Nucleus accumbens (tissue), 56 donors: ENCODE measurements around the gene GSTA3.
A peak's percentile ranks its signal among the peaks of the same experiment; 100 is the strongest.
"Not testable (repeated sequence)": the region's sequence is repeated elsewhere in the genome, so short reads cannot be mapped to it uniquely, and the experiment has no call there.

Source experiments
- DNase-seq, 56 donors: peaks; one replicate each; lab custom pipeline; 2025; lab: John Stamatoyannopoulos, UW

The GSTA3 gene

GRCh38 chr6:52909531-52909930 is at the start of gene GSTA3:
TSS of gene GSTA3 (minus strand) at chr6:52909698. CDS start at chr6:52905834, 3,864 bp downstream.
- no peak for DNase-seq

- no peak for DNase-seq
Measured at GRCh38 chr6:52958546-52959255, 49.2 kb upstream of the GSTA3 start.

DNA sequence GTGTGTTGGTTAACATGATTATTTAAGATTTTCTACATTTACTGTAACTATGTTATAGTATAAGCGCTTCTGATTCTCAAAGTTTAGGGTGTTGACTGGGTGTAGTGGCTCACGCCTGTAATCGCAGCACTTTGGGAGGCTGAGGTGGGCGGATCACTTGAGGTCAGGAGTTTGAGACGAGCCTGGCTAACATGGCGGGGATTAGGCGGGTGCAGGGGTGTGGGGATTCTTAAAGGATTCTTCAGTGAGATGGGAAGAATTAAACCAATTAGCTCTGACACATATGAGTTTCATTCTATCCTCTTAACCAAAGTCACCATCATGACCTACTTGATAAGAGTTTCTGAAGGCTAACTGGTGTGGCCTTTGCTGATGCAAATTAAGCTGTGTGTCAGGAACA is 46.4 kb upstream of the GSTA3 start:
- no peak for DNase-seq

DNA sequence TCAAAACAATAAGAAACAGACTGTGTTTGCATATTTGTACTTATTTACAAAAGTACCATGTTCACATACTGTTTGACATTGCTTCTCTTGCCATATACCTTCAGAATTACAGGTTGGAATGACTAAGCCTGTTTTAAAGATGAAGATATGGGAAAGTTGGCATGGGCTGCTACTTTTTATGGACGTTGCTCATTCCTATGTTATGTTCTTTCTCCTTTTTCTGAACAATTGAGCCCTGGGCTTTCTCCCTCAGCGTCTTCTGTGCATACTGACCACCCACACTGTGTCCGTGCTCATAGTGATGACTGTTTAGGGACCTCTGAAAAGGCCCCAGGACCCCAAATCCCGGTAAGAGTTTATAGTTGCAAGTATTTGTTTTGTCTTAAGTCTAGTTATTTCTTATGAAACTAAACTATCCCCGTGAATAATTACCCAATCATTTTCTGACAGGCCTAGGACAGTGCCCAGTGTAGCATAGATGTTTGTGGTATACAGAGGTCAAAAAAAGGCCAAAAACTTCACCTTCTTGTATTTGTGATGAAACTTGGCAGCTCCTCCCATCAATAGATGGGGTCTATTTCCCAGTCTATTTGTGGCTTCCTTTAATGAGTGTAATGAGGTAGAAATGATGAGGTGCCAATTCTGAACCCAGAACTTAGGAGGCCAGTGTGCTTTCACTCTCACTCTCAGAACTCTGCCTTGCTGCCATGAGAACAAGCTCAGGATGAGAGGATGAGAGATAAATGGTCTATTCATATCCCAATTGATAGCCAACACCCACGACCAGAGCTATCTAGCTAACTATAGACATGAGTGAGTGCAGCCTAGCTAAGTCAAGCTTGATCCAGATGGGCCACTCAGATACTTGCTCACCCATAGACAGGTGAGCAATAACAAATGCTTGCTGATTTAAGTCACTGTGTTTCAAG is 44.7 kb upstream of the GSTA3 start:
- DNase-seq = no peak

DNA sequence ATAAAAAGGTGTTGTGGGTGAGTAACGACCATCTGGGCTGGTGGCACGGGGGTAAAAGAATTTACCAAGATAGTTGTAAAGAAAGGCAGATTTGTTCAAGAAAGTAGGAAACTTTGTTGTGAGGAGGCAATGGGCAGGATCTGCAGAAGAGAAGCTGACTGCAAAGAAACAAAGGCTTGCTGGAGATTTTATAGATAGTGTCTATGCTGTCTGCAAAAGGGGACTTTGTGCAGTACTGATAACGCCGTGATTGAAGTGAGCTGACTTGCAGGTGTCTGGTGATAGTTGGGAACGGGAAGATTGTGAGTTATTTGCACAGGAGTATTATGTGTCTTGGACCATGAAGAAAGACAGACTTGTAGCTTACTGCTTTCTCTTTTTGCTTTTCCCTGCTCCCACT is 36.8 kb upstream of the GSTA3 start:
- DNase-seq = no peak

- not testable (repeated sequence) for DNase-seq
Measured at GRCh38 chr6:52942821-52943220, 33.3 kb upstream of the GSTA3 start.

DNA sequence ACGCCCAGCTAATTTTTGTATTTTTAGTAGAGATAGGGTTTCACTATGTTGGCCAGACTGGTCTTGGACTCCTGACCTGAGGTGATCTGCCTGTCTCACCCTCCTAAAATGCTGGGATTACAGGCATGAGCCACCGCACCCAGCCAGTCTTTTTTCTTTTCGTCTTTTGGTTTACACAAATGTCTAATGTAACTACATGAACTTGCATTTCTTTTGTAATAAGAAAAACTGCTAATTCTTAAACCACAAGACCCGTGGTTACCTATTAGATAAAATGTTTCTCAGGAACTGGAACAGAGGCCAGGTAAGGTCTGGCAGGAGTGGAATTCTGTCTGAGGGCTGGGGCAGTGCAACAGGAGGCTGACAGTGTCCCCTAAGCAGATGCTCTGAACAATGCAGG is 32.7 kb upstream of the GSTA3 start:
- DNase-seq = no peak

- no peak for DNase-seq
Measured at GRCh38 chr6:52937908-52938307, 28.4 kb upstream of the GSTA3 start.

DNA sequence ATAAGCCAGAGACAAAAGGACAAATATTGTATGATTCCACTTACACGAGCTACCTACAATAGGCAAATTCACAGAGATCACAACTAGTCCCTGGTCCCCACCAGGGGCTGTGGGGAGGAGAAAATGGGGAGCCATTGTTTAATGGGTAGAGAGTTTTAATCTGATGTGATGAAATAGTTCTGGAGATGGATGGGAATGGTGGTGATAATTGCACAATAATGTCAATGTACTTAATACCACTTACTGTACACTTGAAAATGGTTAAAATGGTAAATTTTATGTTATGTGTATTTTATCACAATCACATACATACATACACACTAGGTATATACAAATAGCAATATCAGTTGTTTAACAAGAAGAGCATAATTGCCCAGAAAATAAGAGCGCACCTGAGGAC is 24.3 kb upstream of the GSTA3 start:
- no peak for DNase-seq

GRCh38 chr6:52931351-52931750 is 21.9 kb upstream of the GSTA3 start:
- DNase-seq = no peak

DNA sequence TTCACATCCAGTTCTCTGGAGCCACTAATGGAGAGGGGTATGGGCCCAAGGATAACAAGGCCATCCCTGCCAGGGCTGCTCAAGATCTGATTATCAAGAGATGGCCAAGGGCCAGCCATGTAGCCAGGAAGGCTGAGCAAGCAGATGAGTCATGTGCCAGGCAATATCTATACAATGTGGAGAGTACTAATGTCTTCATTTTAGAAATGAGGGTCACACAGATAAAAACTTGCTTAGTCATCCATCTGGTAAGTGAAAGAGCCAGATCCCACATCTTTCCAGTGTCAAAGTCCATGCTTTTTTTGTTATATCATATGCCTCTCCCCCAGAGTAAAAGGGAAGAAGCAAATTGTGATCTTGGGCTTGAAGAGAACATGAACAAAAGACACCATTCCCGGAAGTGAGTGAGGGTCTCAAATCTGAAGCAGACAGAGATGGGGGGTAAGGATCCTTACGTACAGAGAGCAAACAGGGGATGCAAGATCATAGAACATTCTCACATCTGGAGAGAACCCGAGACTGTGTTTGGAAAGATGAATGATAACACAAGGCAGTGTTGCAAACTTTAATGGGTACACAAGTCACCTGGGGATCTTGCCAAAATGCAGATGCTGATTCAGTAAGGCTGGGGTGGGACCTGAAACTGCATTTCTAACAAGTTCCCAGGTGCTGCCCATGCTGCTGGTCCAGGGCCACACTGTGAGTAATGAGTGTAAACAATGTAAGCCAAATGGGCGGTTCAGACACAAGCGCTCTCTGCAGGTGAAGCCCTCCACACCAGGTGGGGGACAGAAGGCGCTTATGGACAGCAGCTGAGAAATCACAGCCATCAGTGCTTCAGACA is 20.0 kb upstream of the GSTA3 start:
- DNase-seq = peak in 1 of 56 donors; percentile 4

DNA sequence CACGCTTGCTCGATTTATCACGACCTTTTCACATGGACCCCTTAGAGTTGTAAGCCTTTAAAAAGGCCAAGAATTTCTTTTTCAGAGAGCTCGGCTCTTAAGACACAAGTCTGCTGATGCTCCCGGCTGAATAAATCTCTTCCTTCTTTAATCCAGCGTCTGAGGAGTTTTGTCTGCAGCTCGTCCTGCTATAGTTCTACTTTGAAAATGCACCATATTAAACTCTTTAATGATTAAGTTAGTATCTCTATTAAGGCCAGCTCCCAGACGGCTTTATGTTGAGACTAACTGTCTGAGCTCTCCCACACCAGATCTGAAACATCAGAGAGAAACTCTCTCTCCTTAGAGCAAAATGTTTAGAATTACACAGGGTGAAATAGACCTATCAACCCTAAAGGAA is 18.0 kb upstream of the GSTA3 start:
- DNase-seq = no peak

DNA sequence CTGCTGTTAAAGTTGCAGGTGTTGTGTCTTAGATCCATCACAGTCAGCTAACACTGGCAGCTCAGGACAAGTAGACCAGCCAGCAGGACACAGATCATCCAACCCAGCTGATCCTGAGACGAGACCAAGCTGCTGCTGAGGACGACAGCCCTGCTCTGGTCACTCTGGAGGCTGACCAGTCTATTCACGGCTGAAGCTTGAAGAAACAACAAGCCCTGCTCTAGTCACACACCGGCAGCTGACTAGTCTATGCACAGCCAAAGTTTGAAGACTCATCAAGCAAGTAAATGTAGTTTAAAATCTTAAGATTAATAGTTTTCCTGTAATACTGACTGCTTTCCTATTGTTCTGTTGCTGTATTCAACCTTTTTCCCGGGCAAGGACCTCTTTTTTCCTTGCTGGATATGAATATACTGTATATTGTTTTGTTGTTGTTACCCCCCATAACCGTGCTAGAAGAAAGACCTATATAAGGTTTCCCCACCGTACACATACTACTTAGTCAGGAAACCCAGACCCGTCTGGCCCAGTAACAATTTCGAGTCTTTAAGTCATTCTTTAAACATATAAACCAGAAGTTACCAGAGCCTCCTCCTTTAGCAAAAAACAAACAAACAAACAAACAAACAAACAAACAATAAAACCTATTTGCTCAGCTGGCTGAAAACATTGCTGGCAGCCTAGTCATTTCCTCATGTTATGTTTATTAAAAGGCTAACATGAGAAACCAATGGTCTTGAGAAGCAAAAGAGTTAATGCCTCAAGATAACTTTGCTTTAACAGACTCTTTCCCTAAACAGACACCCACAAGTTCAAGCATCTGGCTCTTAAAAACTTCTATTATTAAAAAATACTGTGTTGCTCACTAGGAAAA is 16.7 kb upstream of the GSTA3 start:
- DNase-seq = no peak

- DNase-seq = no peak
Measured at GRCh38 chr6:52925042-52925441, 15.5 kb upstream of the GSTA3 start.

- DNase-seq = not testable (repeated sequence)
Measured at GRCh38 chr6:52923689-52924088, 14.2 kb upstream of the GSTA3 start.

DNA sequence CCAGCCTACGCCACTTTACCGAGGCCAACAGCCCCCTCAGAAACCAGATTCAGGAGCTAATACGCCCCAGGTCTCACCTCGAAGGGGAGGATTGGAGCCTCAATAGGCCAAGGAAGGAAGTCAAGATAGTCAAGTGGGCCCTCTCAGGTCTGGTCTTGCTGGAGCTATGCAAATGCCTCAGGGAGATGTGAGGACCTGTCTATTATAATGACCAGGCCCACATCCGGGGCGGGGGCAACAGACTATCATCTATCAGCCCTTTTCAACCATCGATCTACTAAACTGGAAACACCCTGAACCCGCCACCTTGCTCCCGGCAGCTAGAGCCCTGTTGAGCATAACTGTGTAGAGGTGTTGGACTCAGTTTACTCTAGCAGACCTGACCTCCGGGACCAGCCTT is 12.7 kb upstream of the GSTA3 start:
- DNase-seq = no peak

DNA sequence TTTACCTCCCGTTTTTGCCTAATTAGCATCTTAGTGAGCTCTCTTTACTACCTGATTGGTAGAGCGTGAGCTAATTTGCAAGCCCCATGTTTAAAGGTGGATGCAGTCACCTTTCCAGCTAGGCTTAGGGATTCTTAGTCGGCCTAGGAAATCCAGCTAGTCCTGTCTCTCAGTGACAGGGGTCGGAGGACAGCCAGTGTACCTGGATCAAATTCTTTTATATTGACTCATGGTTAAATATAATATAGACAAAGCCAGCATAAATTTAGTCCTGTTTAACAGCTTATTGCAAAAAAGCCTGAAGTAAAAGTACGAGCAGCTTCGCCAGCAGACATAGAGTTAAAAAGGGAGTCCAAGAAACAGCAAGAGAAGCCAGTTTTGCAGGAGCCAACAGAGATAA is 12.2 kb upstream of the GSTA3 start:
- no peak for DNase-seq

- not testable (repeated sequence) for DNase-seq
Measured at GRCh38 chr6:52919511-52919910, 10.0 kb upstream of the GSTA3 start.

GRCh38 chr6:52918771-52919170 is 9.3 kb upstream of the GSTA3 start:
- DNase-seq = not testable (repeated sequence)
